GM10266 (cell line): ENCODE results near the gene RAI2.

Experiments
- DNase-seq: peaks from one replicate; pipeline ENCODE4 v3.0.0; 2012; ENCODE audit errors: extremely low spot score
- TF ChIP-seq, protein P1 (sequence below): IDR thresholded peaks from 2 replicates; pipeline ENCODE4 v1.5.1; 2012; ENCODE audit warnings: mild to moderate bottlenecking, low read depth; ENCODE audit not compliant: control insufficient read depth, insufficient read depth; ENCODE audit errors: missing control alignments

The RAI2 gene

DNA sequence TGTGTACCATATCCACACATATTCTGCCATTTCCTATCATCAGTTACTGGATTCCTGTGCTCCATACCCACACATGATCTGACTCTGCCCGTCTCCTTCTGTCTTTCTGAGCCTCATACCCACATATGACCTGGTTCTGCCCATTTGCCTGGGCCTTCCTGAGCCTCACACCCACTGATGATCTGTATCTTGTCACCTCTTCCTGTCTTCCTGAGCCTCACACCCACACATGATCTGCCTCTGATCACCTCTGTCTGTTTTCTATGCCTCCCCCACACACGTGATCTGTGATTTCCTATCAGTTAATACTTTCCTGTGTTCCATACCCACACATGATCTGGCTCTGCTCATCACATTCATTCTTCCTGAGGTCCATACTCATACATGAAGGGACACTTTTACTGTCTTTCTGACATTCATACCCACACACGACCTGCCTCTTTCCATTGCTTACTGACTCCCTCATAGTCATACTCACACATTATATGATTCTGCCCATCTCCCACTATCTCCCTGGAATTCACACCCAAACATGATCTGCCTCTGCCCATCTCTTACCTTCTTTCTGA, 91.3 kb downstream of the RAI2 start:
- DNase-seq, result no peak
- TF ChIP-seq, protein P1, sequence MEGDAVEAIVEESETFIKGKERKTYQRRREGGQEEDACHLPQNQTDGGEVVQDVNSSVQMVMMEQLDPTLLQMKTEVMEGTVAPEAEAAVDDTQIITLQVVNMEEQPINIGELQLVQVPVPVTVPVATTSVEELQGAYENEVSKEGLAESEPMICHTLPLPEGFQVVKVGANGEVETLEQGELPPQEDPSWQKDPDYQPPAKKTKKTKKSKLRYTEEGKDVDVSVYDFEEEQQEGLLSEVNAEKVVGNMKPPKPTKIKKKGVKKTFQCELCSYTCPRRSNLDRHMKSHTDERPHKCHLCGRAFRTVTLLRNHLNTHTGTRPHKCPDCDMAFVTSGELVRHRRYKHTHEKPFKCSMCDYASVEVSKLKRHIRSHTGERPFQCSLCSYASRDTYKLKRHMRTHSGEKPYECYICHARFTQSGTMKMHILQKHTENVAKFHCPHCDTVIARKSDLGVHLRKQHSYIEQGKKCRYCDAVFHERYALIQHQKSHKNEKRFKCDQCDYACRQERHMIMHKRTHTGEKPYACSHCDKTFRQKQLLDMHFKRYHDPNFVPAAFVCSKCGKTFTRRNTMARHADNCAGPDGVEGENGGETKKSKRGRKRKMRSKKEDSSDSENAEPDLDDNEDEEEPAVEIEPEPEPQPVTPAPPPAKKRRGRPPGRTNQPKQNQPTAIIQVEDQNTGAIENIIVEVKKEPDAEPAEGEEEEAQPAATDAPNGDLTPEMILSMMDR, result no peak

DNA sequence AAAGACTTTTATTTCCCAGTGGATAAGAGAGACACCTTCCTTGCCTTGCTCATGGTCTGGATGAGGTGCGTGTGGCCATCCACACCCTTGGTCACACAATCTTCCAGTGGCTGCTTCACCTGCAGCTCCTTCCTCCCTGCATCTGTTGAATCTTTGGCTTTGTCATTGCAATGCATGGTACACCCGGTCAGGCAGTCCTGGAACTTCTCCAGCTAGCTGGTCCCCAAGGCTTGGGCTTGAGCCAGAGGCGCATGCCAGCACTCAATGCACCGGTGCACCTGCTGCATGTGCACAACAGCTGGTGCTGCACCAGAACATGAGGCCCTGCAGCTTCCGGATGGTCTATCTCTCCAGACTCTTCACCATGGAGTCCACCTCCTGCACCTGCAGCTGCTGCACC, 92.1 kb downstream of the RAI2 start:
- TF ChIP-seq, protein P1, result no peak
- DNase-seq, result no peak

DNA sequence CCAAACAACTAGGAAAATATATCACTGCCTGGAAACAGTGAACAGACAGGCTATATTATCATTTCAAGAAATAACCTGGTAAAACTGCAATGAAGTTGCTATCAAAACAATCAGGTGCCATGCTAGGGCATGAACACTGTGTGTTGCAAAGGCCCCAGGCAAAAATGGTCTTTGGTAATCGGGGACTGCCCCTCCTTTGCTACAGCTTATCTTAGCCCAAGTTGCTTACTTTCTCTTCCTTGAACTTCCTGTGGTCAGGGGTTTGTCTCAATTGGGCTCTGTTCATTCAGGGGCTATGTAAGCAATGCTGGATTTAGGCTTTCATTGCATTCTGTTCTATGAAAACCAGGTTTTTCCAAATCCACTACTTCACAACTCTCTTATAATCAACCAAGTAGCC, 93.4 kb downstream of the RAI2 start:
- TF ChIP-seq, protein P1, result no peak
- no peak for DNase-seq

DNA sequence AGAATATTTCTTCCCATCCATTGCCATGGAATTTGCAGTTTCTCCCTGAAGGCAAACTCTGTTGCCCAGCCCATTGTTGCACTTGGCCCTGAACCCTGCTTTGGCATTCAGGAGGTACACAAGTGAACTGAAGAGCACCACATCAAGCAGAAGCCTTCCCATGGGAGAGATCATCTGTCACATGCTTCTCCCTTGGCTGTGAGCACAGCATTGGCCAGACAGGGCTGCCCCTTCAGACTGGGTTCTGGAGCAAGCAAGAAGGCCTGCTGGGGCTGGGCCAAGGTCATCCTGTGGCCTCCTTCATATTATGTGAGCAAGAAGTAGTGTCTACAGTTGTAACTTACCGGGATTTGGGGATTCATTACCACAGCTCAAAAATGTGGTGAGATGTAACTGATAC, 101.1 kb downstream of the RAI2 start:
- TF ChIP-seq, protein P1, result no peak
- DNase-seq, result no peak

DNA sequence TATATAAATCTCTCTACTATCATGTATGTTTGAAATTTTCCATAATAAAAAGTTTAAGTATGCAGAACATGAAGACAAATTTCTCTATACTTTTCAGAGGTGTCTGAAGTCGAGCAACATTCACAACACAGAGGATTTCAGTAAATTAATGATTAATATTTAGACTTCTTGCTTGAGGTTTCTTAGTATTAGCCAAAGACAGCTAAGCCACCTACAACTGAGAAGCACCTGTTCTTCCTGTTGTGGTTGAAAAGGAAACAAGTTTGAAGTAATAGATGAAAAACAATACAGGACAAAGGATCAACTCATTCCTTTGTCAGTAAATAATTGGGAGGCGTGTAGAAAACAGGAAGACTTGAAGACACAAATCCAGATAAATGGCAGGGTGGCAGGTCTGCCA, 102.7 kb downstream of the RAI2 start:
- DNase-seq, result no peak
- TF ChIP-seq, protein P1, result no peak

DNA sequence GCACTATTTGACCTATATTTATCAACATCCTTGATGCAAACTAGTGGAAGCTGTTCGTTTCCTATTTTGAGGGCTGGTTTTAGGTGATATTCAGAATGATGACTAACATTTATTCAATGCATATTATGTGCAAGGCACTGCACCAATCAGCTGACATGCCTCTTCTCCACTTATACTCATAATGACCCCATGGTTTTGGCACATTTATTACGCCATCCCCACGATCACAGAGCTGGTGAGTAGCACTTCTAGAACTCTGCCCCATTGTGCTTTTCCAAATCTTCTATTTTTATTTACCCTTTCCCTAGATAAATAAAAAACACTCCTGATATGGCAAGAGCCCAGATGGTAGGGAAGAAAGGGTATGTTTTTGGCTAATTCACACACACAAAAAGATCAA, 110.7 kb downstream of the RAI2 start:
- DNase-seq, result no peak
- TF ChIP-seq, protein P1, result no peak
